ENCODE results near the gene NUP62. TPM values are rescaled to one million over a fixed set of nuclear protein-coding genes. Genes with fewer than 3 reads are reported as not detected.

Gene NUP62
- total RNA-seq, 1 experiment from 2014 or later, result 127 TPM

GRCh38 chr19:49953416-49953815 is 24.1 kb upstream of the NUP62 start:
- H3K4ac ChIP-seq (ENCODE audit: low read depth, low read length), result no peak overlapping the region
- no peak overlapping the region for H2AK5ac ChIP-seq (ENCODE audit: insufficient read length, low read length)
- no peak overlapping the region for H4K5ac ChIP-seq (ENCODE audit: insufficient read length, low read depth, low read length)
- no peak overlapping the region for H2AFZ ChIP-seq (ENCODE audit: low read length)
- Mint-ChIP-seq H3K4me3 (no peak overlapping the region; a peak in 1 of 5 replicates), H3K36me3 (ENCODE audit: insufficient read depth in 1 of 3, low read depth in 3 of 3) (no peaks in the 10 kb centered on the region), H3K27me3 (ENCODE audit: low read depth) (peaks cover 5% of the 10 kb centered on the region), H3K9me3 (no peaks in the 10 kb centered on the region; a peak in 3 of 5 replicates), H3K27ac (0 out of 7 replicates have a peak overlapping the region, but pooled peaks of 1 of the 3 experiments have one; percentile 49), H3K4me1 (peaks cover 22 to 44% of the 10 kb centered on the region in 2 experiments)
- H3K79me2 ChIP-seq (ENCODE audit: insufficient read depth, low read length), result no peaks in the 10 kb centered on the region
- no peak overlapping the region for H2BK15ac ChIP-seq (ENCODE audit: low read depth, low read length)
- H4K8ac ChIP-seq (replicated peaks; ENCODE audit: insufficient read length, low read depth, low read length), result no peak overlapping the region
- H2BK12ac ChIP-seq (ENCODE audit: insufficient read length, low read depth, low read length), result no peak overlapping the region
- no peak overlapping the region for H3K14ac ChIP-seq (ENCODE audit: insufficient read depth, low read length)
- H2BK20ac ChIP-seq (ENCODE audit: low read depth, low read length, poor library complexity, severe bottlenecking), result no peak overlapping the region
- no peak overlapping the region for H2BK120ac ChIP-seq (ENCODE audit: low read depth, low read length, poor library complexity, severe bottlenecking)
- no peak for DNase-seq
- no peaks in the 10 kb centered on the region for H3K27me3 ChIP-seq (ENCODE audit: insufficient read depth, low read length)
- no peak overlapping the region for H3K18ac ChIP-seq (ENCODE audit: insufficient read length, low read depth, low read length)
- no peak overlapping the region for H3K56ac ChIP-seq (ENCODE audit: insufficient read length, low read depth, low read length)
- peaks cover 3% of the 10 kb centered on the region; the same call in 1 of the 2 replicates for H3K4me1 ChIP-seq (ENCODE audit: insufficient read depth, low read length)
- no peak overlapping the region for H4K91ac ChIP-seq (ENCODE audit: insufficient read length, low read depth, low read length)
- no peaks in the 10 kb centered on the region for H3K79me1 ChIP-seq (ENCODE audit: insufficient read depth, low read depth, low read length, poor library complexity, severe bottlenecking)
- no CpG with 5 or more reads among the region's 7 CpGs for WGBS (ENCODE audit: extremely low coverage, insufficient read length, low lambda C conversion rate)
- no peak overlapping the region for H3T11ph ChIP-seq (ENCODE audit: low read length)
- no peak overlapping the region for H3K4me2 ChIP-seq (ENCODE audit: insufficient read depth, insufficient read length, low read length)
- no peak overlapping the region for H3K27ac ChIP-seq (ENCODE audit: insufficient read length, low read depth, low read length)
- H3K9me3 ChIP-seq (ENCODE audit: control insufficient read depth, low read depth, low read length), result no peaks in the 10 kb centered on the region
- H2BK5ac ChIP-seq (ENCODE audit: insufficient read length, low read length), result no peak overlapping the region
- no peaks in the 10 kb centered on the region for H3K23me2 ChIP-seq (ENCODE audit: insufficient read length, low read depth, low read length, poor library complexity, severe bottlenecking)
- no peak for TF ChIP-seq CTCF (conservative IDR thresholded peaks at IDR 0.05)
- no peaks in the 10 kb centered on the region for H4K20me1 ChIP-seq (ENCODE audit: control insufficient read depth, insufficient read depth, insufficient read length)
- H3K23ac ChIP-seq (ENCODE audit: insufficient read length, low read depth, low read length), result no peak overlapping the region
- no peak overlapping the region for H3K9ac ChIP-seq (ENCODE audit: extremely low read depth, insufficient read length, low read length)
